Mucosa of descending colon (tissue), 3 donors: ENCODE data around the gene PRSS23. TPM values are rescaled to one million over a fixed set of nuclear protein-coding genes. Genes with fewer than 3 reads are reported as not detected.

Experiments
- ATAC-seq: fragments of 200-7000 bp; cut with Tn5 transposase; one replicate; pipeline ENCODE4 v1.9.1; 2020; ENCODE audit warnings: mild to moderate bottlenecking, moderate library complexity
- DNase-seq, 3 donors: peaks; one replicate each; pipeline ENCODE4 v3.0.0-alpha.2; 2020
- H3K36me3 ChIP-seq: fragments of 200-600 bp; one replicate; pipeline ENCODE4 v1.8.0; 2021; ENCODE audit warnings: low read depth, mild to moderate bottlenecking
- H3K4me1 ChIP-seq: fragments of 200-600 bp; one replicate; pipeline ENCODE4 v1.8.0; 2021; ENCODE audit warnings: low read depth, mild to moderate bottlenecking
- H3K4me3 ChIP-seq: fragments of 200-600 bp; one replicate; pipeline ENCODE4 v1.8.0; 2021; ENCODE audit warnings: mild to moderate bottlenecking
- H3K9me3 ChIP-seq: fragments of 200-600 bp; one replicate; pipeline ENCODE4 v1.8.0; 2021; ENCODE audit warnings: mild to moderate bottlenecking
- intact Hi-C, 2 donors: fragments of 100-400 bp; cut with DNase I in 1 of 2; cut with micrococcal nuclease in 1 of 2; formaldehyde crosslinking; loops; one replicate each; pipeline versions ENCODE4 v1.11.0 to v1.11.1; 2022; cut with DNase I, micrococcal nuclease
- total RNA-seq, 3 donors: library from RNA; stranded (reverse); fragmentation: NEBNext Ultra II Directional in 2 of 3; extraction: Animal tissue kit (Norgen Biotek cat#: 25700) in 2 of 3; gene quantifications; one replicate each; pipeline versions ENCODE4 v1.2.1 to v1.2.4, GENCODE V29; 2021 to 2023
- TF ChIP-seq, protein P1 (sequence below): fragments of 200-600 bp; IDR thresholded peaks from one replicate; pipeline ENCODE4 v1.8.0; 2022; ENCODE audit warnings: antibody characterized with exemption, mild to moderate bottlenecking
- donor health status: DM: no; HTN: no; CAD: no; lungs with moderate emphysema.
- donor health status: DM: no; HTN: no; CAD: no.
- donor health status: DM: no; HTN: yes; CAD: no.

Gene PRSS23
- total RNA-seq, 3 donors from 2014 or later = 75.0 to 128 (median 122) TPM

DNA sequence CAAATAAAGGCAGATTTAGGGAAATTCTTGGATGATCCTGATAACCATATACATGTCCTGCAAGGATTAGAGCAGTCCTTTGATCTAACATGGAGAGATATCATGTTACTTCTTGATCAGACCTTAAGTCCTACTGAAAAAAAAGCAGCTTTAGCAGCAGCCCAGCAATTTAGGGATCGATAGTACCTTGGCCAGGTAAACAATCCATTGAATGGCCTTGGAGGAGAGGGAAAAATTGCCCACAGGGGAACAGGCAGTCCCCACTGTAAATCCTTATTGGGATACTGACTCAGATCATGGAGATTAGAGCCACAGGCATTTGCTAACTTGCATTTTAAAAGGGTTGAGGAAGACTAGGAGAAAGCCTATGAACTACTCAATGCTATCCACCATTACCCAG lies 47.8 kb downstream of the PRSS23 start:
- no peak for DNase-seq
- intact Hi-C loops = no loop called here
- no peak for ATAC-seq
- Histone ChIP-seq H3K4me1 (no peaks in the 10 kb centered on the region), H3K4me3 (no peak overlapping the region), H3K9me3 (no peaks in the 10 kb centered on the region), H3K36me3 (no peaks in the 10 kb centered on the region)
- TF ChIP-seq, protein P1, sequence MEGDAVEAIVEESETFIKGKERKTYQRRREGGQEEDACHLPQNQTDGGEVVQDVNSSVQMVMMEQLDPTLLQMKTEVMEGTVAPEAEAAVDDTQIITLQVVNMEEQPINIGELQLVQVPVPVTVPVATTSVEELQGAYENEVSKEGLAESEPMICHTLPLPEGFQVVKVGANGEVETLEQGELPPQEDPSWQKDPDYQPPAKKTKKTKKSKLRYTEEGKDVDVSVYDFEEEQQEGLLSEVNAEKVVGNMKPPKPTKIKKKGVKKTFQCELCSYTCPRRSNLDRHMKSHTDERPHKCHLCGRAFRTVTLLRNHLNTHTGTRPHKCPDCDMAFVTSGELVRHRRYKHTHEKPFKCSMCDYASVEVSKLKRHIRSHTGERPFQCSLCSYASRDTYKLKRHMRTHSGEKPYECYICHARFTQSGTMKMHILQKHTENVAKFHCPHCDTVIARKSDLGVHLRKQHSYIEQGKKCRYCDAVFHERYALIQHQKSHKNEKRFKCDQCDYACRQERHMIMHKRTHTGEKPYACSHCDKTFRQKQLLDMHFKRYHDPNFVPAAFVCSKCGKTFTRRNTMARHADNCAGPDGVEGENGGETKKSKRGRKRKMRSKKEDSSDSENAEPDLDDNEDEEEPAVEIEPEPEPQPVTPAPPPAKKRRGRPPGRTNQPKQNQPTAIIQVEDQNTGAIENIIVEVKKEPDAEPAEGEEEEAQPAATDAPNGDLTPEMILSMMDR = no peak

- intact Hi-C loops = no loop called here
- Histone ChIP-seq H3K4me3 (no peak overlapping the region), H3K9me3 (no peaks in the 10 kb centered on the region), H3K36me3 (no peaks in the 10 kb centered on the region), H3K4me1 (no peaks in the 10 kb centered on the region)
- TF ChIP-seq, protein P1 = no peak
- ATAC-seq = no peak
- DNase-seq = no peak
Measured at GRCh38 chr11:86849679-86850078, 49.3 kb downstream of the PRSS23 start.

Other genes starting within 250 kb of the PRSS23 start
- 10 to 100 TPM; 29.3 to 51.2 (median 31.8) TPM for gene ME3, start 127.9 kb upstream of the PRSS23 start, total RNA-seq
- 10 to 100 TPM in 1 of 3 donors, 1 to 10 TPM in 2; 4.7 to 33.7 (median 7.9) TPM for gene FZD4, start 154.9 kb downstream of the PRSS23 start, total RNA-seq
- 10 to 100 TPM; 32.8 to 37.6 (median 37.0) TPM for gene TMEM135, start 237.4 kb downstream of the PRSS23 start, total RNA-seq